ENCODE measurements around the gene CNTNAP1. TPM values are rescaled to one million over a fixed set of nuclear protein-coding genes. Genes with fewer than 3 reads are reported as not detected.
"Not testable (repeated sequence)": the region's sequence is repeated elsewhere in the genome, so short reads cannot be mapped to it uniquely, and the experiment has no call there.

The CNTNAP1 gene
- total RNA-seq, 1 experiment from 2014 or later, result 2.5 TPM

- in situ Hi-C loops (cut with HindIII; ENCODE audit: low pct_unique_long_range_greater_than_20kb, low sequenced_read_pairs), result no loop called here
- no peak for DNase-seq (ENCODE audit: low read depth, low spot score)
These were observed 18.4 kb downstream of the CNTNAP1 start for GRCh38 chr17:42700586-42701289.

GRCh38 chr17:42702446-42702845 is 20.1 kb downstream of the CNTNAP1 start:
- no peak for DNase-seq (ENCODE audit: low read depth, low spot score)
- in situ Hi-C loops (cut with HindIII; ENCODE audit: low pct_unique_long_range_greater_than_20kb, low sequenced_read_pairs), result no loop called here

- in situ Hi-C loops (cut with HindIII; ENCODE audit: low pct_unique_long_range_greater_than_20kb, low sequenced_read_pairs), result no loop called here
- DNase-seq (ENCODE audit: low read depth, low spot score), result no peak
These were observed 22.1 kb downstream of the CNTNAP1 start for GRCh38 chr17:42704490-42704836.

- in situ Hi-C loops (cut with HindIII; ENCODE audit: low pct_unique_long_range_greater_than_20kb, low sequenced_read_pairs), result no loop called here
- DNase-seq (ENCODE audit: low read depth, low spot score), result no peak
These were observed 22.6 kb downstream of the CNTNAP1 start for GRCh38 chr17:42704837-42705494.

GRCh38 chr17:42706732-42707131 is 24.4 kb downstream of the CNTNAP1 start:
- DNase-seq (ENCODE audit: low read depth, low spot score), result no peak
- in situ Hi-C loops (cut with HindIII; ENCODE audit: low pct_unique_long_range_greater_than_20kb, low sequenced_read_pairs), result no loop called here

DNA sequence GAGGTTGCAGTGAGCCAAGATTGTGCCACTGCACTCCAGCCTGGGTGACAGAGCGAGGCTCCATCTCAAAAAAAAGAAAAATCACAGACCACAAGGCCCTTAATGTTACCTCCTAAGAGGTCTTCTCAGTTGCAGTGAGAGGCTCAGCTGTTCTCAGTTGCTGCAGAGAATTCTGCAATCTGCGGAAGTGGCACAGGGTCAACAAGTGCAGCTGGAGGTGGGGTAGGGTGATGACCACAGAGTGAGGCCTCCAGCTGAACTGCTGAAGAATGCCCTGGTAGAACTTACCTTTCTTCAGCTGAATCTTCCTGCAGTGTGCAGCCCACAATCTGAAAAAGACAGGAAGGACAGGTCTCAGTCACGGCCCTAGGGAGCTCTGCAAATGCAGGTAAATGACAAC is 26.3 kb downstream of the CNTNAP1 start:
- in situ Hi-C loops (cut with HindIII; ENCODE audit: low pct_unique_long_range_greater_than_20kb, low sequenced_read_pairs), result no loop called here
- no peak for DNase-seq (ENCODE audit: low read depth, low spot score)

GRCh38 chr17:42709561-42709960 is 27.2 kb downstream of the CNTNAP1 start:
- in situ Hi-C loops (cut with HindIII; ENCODE audit: low pct_unique_long_range_greater_than_20kb, low sequenced_read_pairs), result no loop called here
- DNase-seq (ENCODE audit: low read depth, low spot score), result no peak

DNA sequence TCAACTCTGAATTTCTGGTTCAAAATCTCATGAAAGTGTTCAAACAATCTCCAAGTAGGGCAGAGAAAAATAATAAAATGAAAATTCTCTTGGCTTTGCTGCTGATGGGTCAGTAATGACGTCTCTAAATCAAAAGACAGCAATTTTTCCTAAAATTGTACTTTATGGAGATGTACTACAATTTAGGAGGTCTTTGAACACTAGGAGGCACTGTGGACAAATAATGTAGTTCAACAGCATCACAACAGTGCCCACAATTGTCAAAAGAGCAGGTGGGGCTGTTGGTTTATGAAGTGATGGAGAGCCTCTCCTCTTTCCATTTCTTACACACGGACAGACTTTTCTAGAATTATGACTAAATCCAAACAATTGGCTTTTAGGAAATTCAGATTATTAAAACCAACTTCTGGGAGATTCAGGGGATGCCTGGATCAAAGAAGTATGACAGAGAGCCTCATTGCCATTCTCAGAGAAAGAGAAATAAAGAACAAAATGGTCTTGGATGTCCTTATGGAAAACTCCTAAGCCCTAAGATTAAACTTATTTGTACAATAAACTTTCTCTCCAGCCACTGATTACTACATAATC is 38.8 kb downstream of the CNTNAP1 start:
- DNase-seq (ENCODE audit: low read depth, low spot score), result peak; percentile 86
- in situ Hi-C loops (cut with HindIII; ENCODE audit: low pct_unique_long_range_greater_than_20kb, low sequenced_read_pairs), result no loop called here

DNA sequence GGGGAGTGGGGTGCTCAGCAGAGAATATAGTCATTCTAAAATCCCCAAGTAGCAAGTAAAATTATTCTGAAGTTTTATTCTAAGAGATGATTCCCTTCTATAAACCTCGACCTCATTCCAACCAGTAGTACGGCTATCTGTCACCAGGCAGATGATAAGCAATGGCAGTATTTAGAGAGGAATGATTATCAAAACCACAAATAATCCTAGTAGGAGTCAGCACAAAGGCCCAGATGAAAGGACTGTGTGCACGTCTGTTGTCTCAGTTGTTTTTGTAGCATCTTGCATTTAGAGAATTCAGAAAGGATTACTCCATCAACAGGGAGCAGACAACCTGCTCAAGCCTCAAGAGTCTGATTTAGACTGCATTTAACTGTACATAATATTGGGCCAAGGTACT is 41.3 kb downstream of the CNTNAP1 start:
- in situ Hi-C loops (cut with HindIII; ENCODE audit: low pct_unique_long_range_greater_than_20kb, low sequenced_read_pairs), result no loop called here
- no peak for DNase-seq (ENCODE audit: low read depth, low spot score)

DNA sequence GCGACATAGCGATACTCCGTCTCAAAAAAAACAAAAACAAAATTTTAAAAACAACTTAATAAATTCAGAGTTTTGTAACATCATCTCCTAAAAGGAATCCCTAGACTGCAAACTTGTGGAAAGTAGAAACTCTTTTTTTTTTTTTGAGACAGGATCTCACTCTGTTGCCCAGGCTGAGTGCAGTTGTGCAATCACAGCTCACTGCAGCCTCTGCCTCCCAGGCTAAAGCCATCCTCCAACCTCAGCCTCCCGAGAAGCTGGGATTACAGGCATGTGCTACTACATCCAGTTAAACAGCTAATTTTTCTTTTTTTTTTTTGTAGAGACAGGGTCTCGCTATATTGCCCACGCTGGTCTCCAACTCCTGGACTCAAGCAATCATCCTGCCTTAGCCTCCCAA is 42.8 kb downstream of the CNTNAP1 start:
- in situ Hi-C loops (cut with HindIII; ENCODE audit: low pct_unique_long_range_greater_than_20kb, low sequenced_read_pairs), result no loop called here

DNA sequence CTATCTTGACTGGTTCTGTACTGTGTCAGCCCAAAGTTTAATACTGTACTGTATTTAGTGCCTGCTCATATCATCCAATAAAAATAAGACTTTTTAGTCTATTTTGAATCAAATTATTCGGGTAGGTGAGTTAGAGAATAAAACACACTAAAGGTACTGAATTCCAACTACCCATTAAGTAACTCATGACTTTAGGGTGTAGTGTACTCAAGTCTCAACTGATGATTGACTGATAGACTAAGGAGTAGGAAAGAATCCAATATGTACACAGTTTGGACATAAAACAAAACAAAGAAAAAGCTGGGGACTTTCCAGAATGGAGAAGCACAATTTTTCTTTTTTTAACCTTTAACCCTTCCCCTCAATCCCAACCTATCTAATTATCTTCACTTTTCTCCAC is 58.4 kb downstream of the CNTNAP1 start:
- no peak for DNase-seq (ENCODE audit: low read depth, low spot score)
- in situ Hi-C loops (cut with HindIII; ENCODE audit: low pct_unique_long_range_greater_than_20kb, low sequenced_read_pairs), result no loop called here

More for the DNA sequence above, 42.8 kb downstream of the CNTNAP1 start:
- DNase-seq (ENCODE audit: low read depth, low spot score), result no peak

DNA sequence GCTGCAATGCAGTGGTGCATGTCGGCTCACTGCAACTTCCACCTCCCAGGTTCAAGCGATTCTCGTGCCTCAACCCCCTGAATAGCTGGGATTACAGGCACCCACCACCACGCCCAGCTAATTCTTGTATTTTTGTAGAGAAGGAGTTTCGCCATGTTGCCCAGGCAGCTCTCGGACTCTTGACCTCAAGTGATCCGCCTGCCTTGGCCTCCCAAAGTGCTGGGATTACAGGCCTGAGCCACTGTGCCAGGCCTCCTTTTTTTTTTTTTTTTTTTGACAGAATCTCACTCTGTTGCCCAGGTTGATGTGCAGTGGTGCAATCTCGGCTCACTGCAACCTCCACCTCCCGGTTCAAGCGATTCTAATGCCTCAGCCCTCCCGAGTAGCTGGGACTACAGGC is 60.6 kb downstream of the CNTNAP1 start:
- DNase-seq (ENCODE audit: low read depth, low spot score); in situ Hi-C loops (cut with HindIII; ENCODE audit: low pct_unique_long_range_greater_than_20kb, low sequenced_read_pairs): not testable (repeated sequence)

GRCh38 chr17:42743595-42744282 is 61.4 kb downstream of the CNTNAP1 start:
- in situ Hi-C loops (cut with HindIII; ENCODE audit: low pct_unique_long_range_greater_than_20kb, low sequenced_read_pairs), result no loop called here
- no peak for DNase-seq (ENCODE audit: low read depth, low spot score)

DNA sequence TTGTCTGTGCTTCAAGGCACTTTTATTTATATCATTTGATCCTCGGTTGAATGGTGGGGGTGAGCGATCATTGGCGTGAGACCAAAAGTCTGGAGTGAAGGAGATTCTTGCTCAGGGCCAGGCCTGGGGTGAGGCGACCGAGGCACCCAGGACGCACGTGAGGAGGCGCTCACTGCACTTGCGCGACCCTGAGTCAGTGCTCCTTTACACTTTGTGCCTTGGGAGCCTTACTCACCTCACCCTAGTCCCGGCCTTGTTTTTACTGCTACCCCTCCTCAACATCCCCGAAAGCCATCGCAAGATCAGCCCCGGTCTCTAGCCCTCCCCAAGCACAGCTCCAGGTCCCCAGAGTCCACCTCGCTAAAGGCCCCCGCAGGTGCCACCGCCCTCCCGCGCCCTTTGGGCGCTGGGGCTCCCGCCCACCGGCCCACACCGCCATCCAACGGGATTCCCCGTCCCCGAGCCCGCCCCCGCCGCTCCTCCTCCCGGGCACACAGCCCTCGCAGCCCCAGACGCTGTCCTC is 62.0 kb downstream of the CNTNAP1 start:
- DNase-seq (ENCODE audit: low read depth, low spot score), result no peak
- in situ Hi-C loops (cut with HindIII; ENCODE audit: low pct_unique_long_range_greater_than_20kb, low sequenced_read_pairs), result no loop called here

GRCh38 chr17:42744806-42745617 is 62.7 kb downstream of the CNTNAP1 start, which contains the start of gene EZH1:
TSS of gene EZH1 (minus strand) at chr17:42745040. CDS start at chr17:42728941, 16,099 bp downstream.
- peak; percentile 90 for DNase-seq (ENCODE audit: low read depth, low spot score)
- in situ Hi-C loops (cut with HindIII; ENCODE audit: low pct_unique_long_range_greater_than_20kb, low sequenced_read_pairs), result no loop called here

- in situ Hi-C loops (cut with HindIII; ENCODE audit: low pct_unique_long_range_greater_than_20kb, low sequenced_read_pairs), result no loop called here
- no peak for DNase-seq (ENCODE audit: low read depth, low spot score)
These were observed 66.0 kb downstream of the CNTNAP1 start for GRCh38 chr17:42748202-42748907.
